ENCODE results near the gene LRRC23. TPM values are rescaled to one million over a fixed set of nuclear protein-coding genes. Genes with fewer than 3 reads are reported as not detected.
"Not testable (repeated sequence)": the region's sequence is repeated elsewhere in the genome, so short reads cannot be mapped to it uniquely, and the experiment has no call there.

Gene LRRC23
- total and polyA plus RNA-seq, 7 donors = 5.3 to 21.0 (median 12.2) TPM

DNA sequence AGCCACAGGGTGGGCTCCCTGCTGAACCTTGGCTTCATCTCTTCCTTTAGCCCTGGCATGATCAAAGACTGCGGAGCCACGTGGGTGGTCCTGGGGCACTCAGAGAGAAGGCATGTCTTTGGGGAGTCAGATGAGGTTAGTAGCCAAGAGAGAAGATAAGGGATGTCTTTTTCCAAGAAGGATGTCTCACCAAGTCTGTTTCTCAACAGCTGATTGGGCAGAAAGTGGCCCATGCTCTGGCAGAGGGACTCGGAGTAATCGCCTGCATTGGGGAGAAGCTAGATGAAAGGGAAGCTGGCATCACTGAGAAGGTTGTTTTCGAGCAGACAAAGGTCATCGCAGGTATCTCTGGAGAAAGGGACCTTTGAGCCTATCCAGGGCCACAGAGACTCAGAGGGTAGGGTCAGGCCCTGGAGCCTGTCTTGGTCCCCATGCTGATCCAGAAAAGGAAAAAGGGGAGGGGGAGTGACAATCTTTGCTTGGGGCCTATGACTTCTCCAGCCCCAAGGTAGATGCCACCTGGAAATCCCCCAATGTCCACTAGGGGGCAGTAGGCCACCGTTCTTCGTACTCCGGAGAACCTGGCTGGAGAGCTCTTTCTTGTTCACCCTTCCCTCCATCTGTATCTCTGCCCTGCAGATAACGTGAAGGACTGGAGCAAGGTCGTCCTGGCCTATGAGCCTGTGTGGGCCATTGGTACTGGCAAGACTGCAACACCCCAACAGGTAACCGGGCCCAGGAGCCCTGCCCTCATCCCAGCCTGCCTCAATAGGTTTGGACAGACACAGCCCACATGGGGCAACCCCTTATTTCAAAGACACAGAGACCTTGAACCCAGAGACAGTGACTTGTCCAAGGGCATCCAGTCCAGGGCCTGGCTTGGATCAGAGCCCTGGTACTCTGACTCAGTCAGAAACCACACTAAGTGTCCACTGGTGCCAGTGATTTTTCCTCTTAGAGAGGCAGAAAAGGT lies 35.3 kb upstream of the LRRC23 start:
- peak overlapping the region in 3 of 4 donors; percentile 94 to 100 (median 99) for H3K4me3 ChIP-seq
- peak; percentile 91 for DNase-seq
- H3K4me1 ChIP-seq = peaks cover 0 to 61% (median 48%) of the 10 kb centered on the region in 4 donors
- 19 to 38% methylated on average over 12 of the region's 12 CpGs for WGBS, 2 donors
- no peaks in the 10 kb centered on the region for H3K9me3 ChIP-seq
- intact Hi-C loops (cut with DNase I) = loop anchor here (1.0 to 10.0 kb wide), 6 partner anchors 22 to 245 kb away; no protein-coding TSS in a partner anchor
- peaks cover 6 to 45% (median 28%) of the 10 kb centered on the region in 4 donors for H3K36me3 ChIP-seq
- TF ChIP-seq POLR2A (IDR thresholded peaks at IDR 0.05) = no peak
- TF ChIP-seq, protein P1, sequence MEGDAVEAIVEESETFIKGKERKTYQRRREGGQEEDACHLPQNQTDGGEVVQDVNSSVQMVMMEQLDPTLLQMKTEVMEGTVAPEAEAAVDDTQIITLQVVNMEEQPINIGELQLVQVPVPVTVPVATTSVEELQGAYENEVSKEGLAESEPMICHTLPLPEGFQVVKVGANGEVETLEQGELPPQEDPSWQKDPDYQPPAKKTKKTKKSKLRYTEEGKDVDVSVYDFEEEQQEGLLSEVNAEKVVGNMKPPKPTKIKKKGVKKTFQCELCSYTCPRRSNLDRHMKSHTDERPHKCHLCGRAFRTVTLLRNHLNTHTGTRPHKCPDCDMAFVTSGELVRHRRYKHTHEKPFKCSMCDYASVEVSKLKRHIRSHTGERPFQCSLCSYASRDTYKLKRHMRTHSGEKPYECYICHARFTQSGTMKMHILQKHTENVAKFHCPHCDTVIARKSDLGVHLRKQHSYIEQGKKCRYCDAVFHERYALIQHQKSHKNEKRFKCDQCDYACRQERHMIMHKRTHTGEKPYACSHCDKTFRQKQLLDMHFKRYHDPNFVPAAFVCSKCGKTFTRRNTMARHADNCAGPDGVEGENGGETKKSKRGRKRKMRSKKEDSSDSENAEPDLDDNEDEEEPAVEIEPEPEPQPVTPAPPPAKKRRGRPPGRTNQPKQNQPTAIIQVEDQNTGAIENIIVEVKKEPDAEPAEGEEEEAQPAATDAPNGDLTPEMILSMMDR (IDR thresholded peaks at IDR 0.05) = peak; percentile 71 to 91 (median 89)
- no peak for TF ChIP-seq POLR2AphosphoS5 (IDR thresholded peaks at IDR 0.05)
- no peak for TF ChIP-seq EP300 (IDR thresholded peaks at IDR 0.05)
- H3K27me3 ChIP-seq = no peaks in the 10 kb centered on the region
- H3K27ac ChIP-seq = peak overlapping the region; percentile 21 to 100 (median 98)

DNA sequence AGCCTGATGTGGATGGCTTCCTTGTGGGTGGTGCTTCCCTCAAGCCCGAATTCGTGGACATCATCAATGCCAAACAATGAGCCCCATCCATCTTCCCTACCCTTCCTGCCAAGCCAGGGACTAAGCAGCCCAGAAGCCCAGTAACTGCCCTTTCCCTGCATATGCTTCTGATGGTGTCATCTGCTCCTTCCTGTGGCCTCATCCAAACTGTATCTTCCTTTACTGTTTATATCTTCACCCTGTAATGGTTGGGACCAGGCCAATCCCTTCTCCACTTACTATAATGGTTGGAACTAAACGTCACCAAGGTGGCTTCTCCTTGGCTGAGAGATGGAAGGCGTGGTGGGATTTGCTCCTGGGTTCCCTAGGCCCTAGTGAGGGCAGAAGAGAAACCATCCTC lies 34.3 kb upstream of the LRRC23 start:
- not testable (repeated sequence) for H3K9me3 ChIP-seq, DNase-seq
- peak overlapping the region in 2 of 4 donors; percentile 98 to 99 for H3K27ac ChIP-seq

DNA sequence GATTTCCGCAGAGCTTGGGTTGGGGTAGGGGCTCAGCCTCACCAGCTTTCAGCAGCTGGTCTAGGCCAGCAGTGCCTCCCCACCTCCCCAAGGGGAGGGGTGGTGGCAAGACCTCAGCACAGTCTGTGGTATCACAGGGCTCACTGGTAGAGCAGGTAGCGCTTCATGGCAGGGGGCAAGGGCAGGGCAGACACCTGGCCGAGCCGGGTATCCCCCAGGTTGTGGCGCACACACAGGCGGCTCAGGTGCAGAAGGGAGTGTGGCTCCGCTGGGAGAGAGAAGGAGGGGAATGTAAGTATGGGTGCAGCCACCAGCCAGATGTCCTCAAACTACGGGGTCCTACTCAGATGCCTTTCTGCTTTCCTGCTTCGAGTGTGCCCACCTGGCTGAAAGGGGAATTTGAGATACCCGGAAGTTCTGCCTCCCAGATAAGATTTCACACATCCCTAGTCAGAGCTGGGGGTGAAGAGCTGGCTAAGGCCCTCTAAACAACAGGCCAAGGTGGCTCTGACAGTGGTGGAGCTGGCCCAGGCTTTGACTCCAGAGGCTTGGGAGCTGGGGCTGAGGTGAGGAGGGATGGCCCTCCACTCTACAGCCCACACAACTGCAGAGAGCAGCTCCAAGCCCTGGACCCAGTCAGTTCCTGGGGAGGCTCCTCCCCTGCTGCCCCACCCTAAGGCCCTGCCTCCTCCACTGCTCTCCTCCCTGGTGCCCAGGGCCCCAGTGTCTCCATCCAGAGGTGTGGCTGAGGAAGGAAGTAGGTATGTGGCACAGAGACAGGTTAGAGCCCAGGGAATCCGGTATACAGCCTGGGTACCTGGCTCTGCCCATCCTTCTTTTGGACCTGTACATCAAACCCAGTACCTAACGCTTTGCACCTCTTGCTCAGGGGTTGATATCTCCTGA lies 33.3 kb upstream of the LRRC23 start:
- intact Hi-C loops (cut with DNase I) = loop anchor here (5.0 kb wide), 2 partner anchors 36 to 66 kb away; no protein-coding TSS in a partner anchor
- Histone ChIP-seq H3K27me3 (no peaks in the 10 kb centered on the region), H3K36me3 (peaks cover 6 to 28% (median 19%) of the 10 kb centered on the region in 4 donors), H3K9me3 (no peaks in the 10 kb centered on the region), H3K4me3 (peak overlapping the region in 2 of 4 donors; percentile 77 to 85), H3K4me1 (peaks cover 0 to 63% (median 51%) of the 10 kb centered on the region in 4 donors), H3K27ac (peak overlapping the region; percentile 84 to 90 (median 88))
- DNase-seq = no peak
- TF ChIP-seq, protein P1 (IDR thresholded peaks at IDR 0.05) = no peak
- no peak for TF ChIP-seq POLR2A (IDR thresholded peaks at IDR 0.05)
- no peak for TF ChIP-seq POLR2AphosphoS5 (IDR thresholded peaks at IDR 0.05)
- no peak for TF ChIP-seq EP300 (IDR thresholded peaks at IDR 0.05)
- 46 to 68% methylated on average over 12 of the region's 12 CpGs for WGBS, 2 donors

More for the DNA sequence above, 34.3 kb upstream of the LRRC23 start:
- not testable (repeated sequence) for H3K27me3 ChIP-seq, H3K4me3 ChIP-seq
- Histone ChIP-seq H3K4me1 (peaks cover 0 to 63% (median 51%) of the 10 kb centered on the region in 4 donors), H3K36me3 (peaks cover 6 to 36% (median 26%) of the 10 kb centered on the region in 4 donors)
- whole genome bisulfite sequencing, 2 donors = 53 to 76% methylated on average over 4 of the region's 4 CpGs
- intact Hi-C loops (cut with DNase I) = loop anchor here (5.0 kb wide), 2 partner anchors 37 to 67 kb away; no protein-coding TSS in a partner anchor

DNA sequence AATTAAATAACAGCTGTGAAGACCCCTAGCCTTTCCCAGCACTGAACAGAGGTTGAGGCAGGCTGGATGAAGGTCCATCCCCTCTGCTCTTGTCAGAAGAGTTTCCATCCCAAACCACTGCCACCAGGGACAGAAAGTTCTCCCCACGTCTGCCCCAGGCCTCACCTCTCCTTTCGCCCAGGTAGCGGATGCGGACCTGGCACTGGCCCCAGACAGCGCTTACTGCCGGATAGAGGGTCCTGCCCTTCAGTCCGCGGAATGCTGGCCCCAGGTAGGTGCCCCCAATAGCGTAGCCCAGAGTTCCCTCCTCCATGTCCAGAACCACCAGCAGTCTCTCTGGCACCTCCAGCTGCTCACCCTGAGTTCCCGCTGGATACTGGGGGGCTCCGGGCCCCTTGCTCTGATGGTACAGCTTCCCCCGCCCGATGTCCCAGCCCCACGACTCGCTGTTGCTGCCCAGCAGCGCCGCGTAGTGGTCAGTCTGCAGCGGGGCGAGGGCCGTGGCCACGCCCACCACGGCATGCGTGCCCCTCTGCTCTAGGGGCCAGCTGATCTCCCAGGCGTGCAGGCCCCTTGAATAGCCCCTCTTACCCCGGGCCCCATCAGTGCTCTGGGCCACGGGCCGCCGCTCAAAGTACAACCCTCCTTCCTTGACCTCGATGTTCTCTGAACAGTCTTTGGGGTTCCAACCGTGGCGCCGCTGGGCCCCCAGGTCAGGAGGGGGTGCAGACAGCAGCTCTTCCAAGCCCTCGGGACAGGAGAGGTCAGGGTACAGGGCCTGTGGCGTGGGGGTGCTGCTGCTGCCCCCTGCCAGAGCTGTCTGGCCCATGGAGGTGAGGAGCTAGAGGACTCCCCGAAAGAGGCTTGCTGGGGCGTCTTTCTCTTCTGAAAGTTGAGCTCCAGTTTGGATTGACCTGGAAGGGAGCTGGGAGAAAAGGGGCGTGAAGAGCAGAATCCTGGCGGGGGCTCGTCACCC lies 32.3 kb upstream of the LRRC23 start:
- peaks cover 6 to 28% (median 19%) of the 10 kb centered on the region in 4 donors for H3K36me3 ChIP-seq
- TF ChIP-seq POLR2A (IDR thresholded peaks at IDR 0.05) (no peak), POLR2AphosphoS5 (IDR thresholded peaks at IDR 0.05) (peak in 3 of 4 donors; percentile 19 to 65 (median 62)), EP300 (IDR thresholded peaks at IDR 0.05) (no peak)
- TF ChIP-seq, protein P1 (IDR thresholded peaks at IDR 0.05) = peak; percentile 82 to 96 (median 84)
- intact Hi-C loops (cut with DNase I) = loop anchor here (1.0 to 5.0 kb wide), 3 partner anchors 19 to 65 kb away; no protein-coding TSS in a partner anchor
- no peaks in the 10 kb centered on the region for H3K9me3 ChIP-seq
- H3K27ac ChIP-seq = peak overlapping the region; percentile 84 to 90 (median 88)
- H3K27me3 ChIP-seq = no peaks in the 10 kb centered on the region
- H3K4me3 ChIP-seq = peak overlapping the region; percentile 62 to 85 (median 74)
- 2% methylated on average over 40 of the region's 40 CpGs for WGBS, 2 donors
- H3K4me1 ChIP-seq = peaks cover 0 to 57% (median 43%) of the 10 kb centered on the region in 4 donors
- DNase-seq = peak; percentile 91

Measured in sigmoid colon (tissue), 7 donors.